Caki2 (cell line): ENCODE measurements around the gene SPAG7. TPM values are rescaled to one million over a fixed set of nuclear protein-coding genes. Genes with fewer than 3 reads are reported as not detected.

Experiments
- DNase-seq: peaks from one replicate; pipeline ENCODE4 v3.0.0-alpha.2; 2015; ENCODE audit warnings: low read depth
- in situ Hi-C: cut with HindIII; loops from 2 replicates; pipeline ENCODE4 v1.10.0; 2016; ENCODE audit warnings: low sequenced_read_pairs, low pct_unique_long_range_greater_than_20kb, mixed read lengths
- total RNA-seq: library from RNA; depleted of rRNA; stranded (reverse); fragments of >200 nt; shearing (Covaris generic); gene quantifications from 2 replicates; pipeline ENCODE4 v1.2.3, GENCODE V29; 2014; ENCODE audit warnings: low replicate concordance; rRNA removed

Gene SPAG7, protein sequence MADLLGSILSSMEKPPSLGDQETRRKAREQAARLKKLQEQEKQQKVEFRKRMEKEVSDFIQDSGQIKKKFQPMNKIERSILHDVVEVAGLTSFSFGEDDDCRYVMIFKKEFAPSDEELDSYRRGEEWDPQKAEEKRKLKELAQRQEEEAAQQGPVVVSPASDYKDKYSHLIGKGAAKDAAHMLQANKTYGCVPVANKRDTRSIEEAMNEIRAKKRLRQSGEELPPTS
- 23.1 and 48.6 TPM in 2 replicates for total RNA-seq

DNA sequence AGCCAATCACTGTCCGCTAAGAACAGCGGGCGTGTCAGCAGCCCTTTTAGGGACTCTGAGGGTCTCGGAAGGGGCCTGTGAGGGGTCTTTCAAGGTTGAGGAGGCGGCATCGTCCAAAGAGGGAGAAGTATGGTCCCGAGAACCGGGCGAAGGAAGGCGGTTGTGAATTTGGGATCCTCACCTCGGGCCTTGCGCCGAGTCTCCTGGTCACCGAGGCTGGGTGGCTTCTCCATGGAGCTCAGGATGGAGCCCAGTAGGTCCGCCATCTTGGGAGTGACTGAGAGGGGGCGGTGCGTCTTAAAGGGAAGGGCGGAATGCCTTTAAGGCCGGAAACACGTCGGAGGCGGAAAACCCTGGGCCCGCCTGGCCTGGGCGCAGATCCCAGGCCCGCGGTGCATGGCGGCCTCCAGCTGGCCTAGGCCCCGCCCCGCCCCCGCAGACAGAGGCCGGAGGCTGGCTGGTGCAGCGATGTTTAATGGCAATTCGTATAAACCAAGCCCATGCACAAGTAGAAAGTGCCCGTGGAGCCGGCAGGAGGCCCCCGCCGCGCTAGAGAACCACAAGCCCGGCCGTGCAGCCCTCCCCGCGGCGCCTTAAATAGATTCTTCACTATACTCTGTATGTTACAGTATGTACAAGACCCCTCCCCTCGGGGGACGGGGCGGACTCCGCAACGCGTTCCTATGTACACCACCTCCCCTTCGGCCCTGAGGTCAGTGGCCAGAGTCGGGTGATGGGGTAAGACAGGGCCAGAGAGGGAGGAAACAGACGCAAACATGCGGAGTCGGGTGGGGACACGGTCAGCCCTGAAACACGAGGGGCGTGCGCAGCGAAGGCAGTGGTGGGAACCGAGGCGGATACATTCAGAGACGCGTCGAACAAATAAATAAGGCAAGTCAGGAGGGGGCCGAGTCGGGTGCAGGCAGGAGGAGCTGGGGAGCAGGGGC is at the start of gene SPAG7:
TSS of gene SPAG7 (minus strand) at position 279 of the 947 bp plus-strand sequence. CDS start at position 266, 13 bp downstream.
- in situ Hi-C loops: no loop called here
- peak; percentile 98 for DNase-seq

GRCh38 chr17:5014357-5014756 is 46.7 kb upstream of the SPAG7 start:
- no peak for DNase-seq
- in situ Hi-C loops: no loop called here

DNA sequence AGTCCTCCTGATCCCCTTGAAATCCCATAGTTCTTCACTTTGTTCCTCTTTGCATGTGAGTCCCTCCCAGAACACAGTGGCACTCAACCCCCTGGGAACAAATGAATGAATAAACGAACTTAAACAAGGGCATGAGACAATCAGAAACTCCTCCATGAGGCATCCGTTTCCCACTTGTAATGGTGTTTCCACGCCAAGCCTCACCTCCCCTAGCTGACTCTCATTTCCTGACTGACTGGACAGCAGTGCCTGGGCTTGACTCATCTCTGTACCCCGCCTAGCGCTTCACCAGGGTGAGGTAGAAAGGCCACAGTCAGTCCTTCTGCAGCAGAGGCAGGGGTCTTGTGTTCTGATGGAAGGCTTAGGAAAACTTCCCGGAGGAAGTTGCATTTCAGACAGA is 44.3 kb upstream of the SPAG7 start:
- no peak for DNase-seq
- in situ Hi-C loops: no loop called here

GRCh38 chr17:5003214-5003867 is 35.7 kb upstream of the SPAG7 start:
- in situ Hi-C loops: no loop called here
- no peak for DNase-seq

- in situ Hi-C loops: no loop called here
Measured at GRCh38 chr17:5002121-5002788, 34.6 kb upstream of the SPAG7 start.

DNA sequence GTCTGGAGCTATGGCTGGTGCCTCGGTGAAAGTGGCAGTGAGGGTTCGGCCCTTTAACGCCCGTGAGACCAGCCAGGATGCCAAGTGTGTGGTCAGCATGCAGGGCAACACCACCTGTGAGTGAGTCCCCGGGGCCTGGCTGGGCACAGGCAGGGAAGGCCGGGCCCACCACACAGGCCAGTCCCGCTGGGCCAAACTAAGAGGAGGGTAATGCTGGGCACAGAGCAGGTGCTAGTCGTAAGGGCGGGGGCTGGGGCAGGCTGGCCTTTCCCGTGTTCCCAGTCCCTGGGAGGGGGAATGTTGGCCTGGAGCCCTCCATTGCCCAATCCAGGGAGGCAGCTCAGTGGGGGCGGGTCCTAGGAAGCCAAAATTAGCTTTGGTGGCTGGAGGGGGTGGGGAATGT is 32.6 kb upstream of the SPAG7 start:
- no peak for DNase-seq
- in situ Hi-C loops: no loop called here

More at GRCh38 chr17:5002121-5002788, 34.6 kb upstream of the SPAG7 start:
- DNase-seq: no peak

DNA sequence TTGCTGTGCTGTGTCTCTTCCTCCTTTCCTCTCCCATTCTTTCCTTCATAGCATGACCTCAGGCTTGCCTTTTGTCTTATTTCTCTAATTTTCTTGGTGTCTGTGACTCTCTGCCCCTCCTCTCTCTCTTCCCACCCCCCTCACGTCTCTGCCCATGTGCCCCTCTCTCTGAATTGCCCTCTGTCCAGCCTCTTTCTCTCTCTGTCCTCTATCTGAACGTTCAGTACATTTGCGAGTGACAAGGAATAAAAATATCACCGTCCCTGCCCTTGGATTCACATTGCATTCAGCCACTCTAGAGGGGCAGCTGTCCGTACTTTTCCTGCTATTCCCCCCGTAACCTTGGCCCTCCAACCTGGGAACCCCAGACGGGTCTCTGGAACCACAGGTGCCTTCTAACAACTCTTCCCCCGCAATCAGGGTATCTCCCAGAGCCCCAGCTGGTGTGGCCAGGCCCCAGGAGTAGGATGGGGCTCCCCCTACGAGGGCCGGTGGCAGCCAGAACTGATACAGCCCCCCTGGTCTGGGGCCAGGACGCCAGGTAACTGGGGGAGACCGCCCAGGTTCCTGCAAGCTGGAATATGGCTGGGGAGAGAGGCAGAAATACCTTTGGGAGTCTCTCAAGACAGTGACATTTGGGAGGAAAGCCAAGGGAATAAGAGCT is 31.9 kb upstream of the SPAG7 start:
- DNase-seq: no peak
- in situ Hi-C loops: no loop called here

- no peak for DNase-seq
- in situ Hi-C loops: no loop called here
Measured at GRCh38 chr17:4998732-4999429, 31.3 kb upstream of the SPAG7 start.

- no peak for DNase-seq
- in situ Hi-C loops: no loop called here
Measured at GRCh38 chr17:4998027-4998731, 30.6 kb upstream of the SPAG7 start.

GRCh38 chr17:4997302-4998026 is 29.8 kb upstream of the SPAG7 start, which contains the start of the genes INCA1 and KIF1C:
TSS of gene INCA1 (minus strand) at chr17:4997522. CDS start at chr17:4994437, 3,085 bp downstream.
TSS of gene KIF1C (plus strand) at chr17:4997950. CDS start at chr17:5000247, 2,297 bp downstream.
- peak; percentile 89 for DNase-seq
- in situ Hi-C loops: no loop called here

- no peak for DNase-seq
- in situ Hi-C loops: no loop called here
Measured at GRCh38 chr17:4994081-4994595, 26.5 kb upstream of the SPAG7 start.

DNA sequence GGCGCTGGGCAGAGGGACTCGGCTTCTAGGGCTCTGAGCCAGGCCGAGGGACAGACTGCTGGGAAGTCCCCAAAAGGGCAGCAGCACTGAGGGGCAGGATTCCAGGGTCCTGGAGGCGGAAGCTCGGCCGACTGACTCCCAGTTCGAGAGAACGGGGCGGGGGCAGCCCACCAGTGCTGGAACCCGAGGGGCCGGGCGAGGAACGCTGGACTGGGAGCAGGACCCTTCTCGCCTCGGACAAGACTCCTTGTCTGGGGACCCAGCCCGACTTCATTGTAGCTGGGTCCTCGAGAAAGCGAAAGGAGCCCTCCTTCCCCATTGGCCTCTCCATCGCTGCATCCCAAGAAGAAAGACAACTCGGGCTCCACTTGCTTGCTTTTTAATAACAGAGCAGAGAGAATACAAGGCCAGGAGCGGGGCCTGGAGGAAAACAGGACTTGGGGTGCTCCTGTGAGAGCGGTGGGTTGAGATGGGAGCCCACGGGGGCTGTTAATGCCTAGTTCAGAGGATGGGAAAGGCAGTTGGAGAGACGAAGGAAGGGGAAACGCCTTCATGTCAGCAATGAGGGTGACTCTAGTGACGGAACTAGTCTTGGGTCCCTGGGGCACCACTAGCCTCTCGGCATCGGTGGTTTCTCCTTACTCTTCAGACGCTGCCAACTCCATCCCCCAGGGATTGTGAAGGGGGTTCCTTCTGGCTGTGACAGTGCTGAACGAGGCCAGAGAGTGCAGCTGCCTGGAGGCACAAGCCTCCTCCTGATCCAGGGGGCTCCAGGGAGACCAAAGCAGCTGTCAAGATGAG is 20.4 kb upstream of the SPAG7 start:
- in situ Hi-C loops: no loop called here
- DNase-seq: no peak

DNA sequence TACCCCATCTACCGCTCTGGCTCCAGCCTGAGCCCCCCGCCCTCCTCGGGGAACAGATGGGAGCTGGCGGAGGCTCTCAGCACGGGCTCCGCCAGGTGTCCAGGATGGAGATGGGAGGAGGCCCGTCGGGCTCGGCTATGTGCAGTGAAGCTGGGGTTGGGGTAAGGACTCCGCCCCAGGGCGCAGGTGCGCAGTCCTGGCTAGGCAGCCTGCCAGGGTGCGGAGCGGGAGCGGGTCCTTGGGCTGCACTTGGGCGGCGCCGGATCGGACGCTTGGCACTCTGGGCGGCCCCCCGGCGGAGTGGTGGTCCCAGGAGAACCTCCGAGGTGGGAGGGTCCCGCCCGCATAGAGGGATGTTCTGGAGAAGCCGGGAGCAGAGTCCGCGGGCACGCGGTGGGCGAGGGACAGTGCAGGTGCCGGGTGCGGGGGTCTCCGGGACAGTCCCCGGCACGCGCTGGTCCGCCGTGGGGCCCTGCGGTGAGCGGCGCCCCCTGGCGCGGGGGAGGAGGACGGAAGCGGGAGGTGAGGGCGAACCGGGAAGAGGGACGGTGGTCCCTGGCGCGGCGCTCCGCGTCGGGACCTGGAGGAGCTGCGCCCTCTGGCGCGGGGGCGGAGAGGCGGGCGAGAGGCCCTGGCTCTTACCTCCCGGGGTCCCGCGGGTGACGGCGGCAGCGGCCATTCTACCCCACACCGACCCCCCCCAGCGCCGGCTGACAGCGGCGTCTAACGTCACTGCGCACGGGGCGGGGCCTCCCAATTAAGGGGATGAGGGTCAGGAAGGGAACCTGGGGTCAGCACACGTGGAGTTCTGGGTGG is 19.5 kb upstream of the SPAG7 start, which contains the start of gene CAMTA2:
TSS of gene CAMTA2 (minus strand) at position 725 of the 816 bp plus-strand sequence. CDS start 1,453 bp downstream, outside the sequence.
- in situ Hi-C loops: no loop called here
- DNase-seq: peak; percentile 56

DNA sequence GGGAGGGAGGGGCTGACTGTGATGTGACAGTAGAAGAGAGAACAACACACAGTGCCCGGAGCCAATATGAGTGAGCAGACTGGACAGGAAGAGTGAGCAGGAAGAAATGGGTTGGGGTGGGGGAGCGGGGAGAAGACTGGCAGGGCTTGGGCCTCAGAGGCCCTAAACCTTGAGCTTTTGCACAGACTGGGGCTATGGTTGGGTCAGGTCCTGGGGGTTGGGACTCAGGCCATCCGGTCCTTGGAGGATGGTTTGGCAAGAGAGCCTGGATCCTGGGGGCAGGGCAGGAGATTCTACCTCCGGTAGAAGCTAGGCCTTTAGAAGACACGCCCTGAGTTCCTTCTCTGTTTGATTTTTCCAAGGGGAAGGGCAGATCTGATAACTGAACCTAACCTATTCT is 18.8 kb upstream of the SPAG7 start:
- in situ Hi-C loops: no loop called here

More for the DNA sequence above, 18.8 kb upstream of the SPAG7 start:
- DNase-seq: no peak
